HS-5 (cell line): ENCODE measurements around the gene CA5A.

Experiments used
- DNase-seq: peaks from one replicate; pipeline ENCODE4 v3.0.0-alpha.2; 2012; ENCODE audit warnings: low read depth

The CA5A gene

DNA sequence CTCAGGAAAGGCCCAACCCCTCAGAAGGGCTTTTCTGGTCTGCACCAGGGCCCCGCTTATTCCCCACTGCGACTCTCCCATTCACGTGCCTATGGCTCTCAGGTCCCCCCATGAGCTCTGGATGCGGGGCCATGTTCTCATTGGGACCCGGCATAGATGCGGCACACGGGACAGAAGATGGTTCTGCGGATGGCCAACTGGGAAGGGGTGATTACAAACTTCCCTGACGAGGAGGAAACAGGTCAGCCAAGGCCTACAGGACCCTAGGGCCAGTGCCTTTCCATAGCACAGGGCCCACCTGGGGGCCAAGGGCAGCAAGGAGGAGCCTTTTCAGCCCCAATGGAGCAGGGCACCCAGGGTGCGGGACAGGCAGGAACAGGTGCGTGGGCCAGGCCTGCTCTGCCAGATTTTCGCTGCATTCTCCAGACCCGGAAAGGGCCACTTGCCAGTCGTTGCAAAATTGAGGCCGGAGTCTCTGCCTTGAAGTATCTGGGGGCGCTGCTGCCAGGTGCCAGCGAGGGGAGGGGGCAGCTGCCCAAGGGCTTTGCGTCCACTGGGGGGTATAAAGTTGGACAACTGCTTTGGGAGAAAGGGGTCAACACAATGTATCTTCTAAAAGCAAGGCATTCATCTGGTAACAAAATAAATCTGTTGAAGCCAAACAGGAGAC lies 87.5 kb downstream of the CA5A start:
- no peak for DNase-seq

DNA sequence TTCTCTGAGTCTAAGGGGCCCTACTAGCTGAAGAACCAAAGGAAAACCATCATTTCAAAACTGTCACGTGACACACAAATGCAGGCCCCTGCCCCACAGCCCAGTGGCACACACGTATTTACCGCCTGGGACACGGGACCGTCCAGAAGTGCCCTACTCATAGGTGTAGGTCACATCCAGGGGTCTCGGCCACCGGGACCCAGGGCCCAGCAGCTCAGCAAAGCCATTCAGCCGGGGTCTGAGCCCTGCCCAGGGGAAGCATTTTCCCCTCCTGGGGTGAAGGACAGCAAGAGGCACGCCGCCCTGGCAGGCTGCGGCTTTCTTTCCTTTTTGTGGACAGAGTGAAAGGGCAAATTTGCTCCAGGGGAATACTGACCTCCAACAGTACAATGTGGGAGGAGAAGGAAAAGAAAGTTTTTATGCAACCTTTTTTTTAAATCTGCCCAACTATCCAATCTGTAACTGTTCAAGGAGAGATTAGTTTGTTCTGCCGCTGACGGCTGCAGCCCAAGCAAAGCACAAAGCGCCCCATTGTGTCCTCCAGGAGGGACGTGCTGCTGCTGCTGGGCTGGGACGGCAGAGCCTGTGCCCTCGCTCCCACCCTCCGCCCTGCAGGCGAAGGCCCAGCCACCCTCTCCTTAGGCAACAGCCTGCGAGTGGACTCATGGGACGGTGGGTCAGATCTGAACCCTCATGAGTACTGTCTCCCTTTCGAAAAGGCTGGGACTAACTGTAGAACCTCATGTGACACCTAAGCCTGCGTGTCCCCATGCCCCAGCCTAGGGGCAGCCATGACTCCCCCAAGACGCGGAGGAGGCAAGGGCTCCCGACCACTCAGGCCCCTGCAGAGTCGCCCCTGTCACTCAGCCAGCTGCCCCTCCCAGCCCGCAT lies 88.3 kb downstream of the CA5A start:
- DNase-seq: no peak

DNA sequence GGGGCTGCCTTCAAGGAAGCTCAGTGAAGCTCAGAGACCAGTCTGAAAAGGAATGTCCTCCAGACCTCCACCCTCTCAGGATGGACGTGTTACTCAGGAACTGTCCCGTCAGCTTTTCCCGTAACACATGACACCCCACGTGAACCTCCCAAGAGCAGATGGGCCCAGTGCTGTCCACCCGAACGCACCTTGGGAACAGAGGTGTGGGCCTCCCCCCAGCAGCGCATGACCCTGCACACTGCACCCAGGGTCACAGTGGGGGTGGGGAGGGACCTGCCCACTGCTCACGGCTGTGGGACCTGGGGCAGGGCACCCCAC lies 88.9 kb downstream of the CA5A start:
- DNase-seq: no peak

DNA sequence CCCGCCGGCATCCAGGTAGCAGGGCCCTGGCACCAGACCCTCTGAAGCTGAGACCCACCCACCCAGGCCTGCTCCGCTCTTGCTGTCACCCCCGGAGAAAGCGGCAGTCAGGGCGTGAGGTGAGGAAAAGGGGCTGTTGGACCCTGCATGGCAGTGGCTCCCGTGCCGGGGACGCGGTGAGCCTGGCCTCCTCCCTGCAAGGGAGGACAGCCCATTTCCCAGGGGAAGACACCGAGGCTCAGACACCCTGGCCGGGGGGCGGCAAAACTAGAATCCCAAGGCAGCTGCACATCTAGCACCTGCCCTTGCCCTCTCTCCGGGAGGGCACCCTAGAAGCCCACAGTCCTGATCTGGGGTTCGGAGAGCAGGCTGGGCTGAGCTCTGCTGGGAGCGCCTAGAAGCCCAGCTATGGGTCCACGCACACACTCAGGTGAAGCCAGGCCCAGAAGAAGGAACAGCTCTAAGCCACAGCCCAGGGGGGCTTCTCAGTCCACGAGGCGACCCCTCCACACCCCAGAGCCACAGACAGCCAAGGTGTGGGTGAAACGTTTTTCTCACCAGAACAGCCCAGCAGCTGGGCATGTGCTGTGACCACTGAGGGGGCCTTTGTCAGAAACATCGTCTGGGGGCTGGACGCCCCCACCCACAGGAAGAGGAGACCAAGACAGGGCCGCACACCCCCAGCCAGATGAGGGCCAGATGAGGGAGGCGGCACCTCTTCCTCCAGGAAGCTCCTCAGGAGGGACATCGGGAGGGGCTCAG lies 89.4 kb downstream of the CA5A start:
- no peak for DNase-seq

DNA sequence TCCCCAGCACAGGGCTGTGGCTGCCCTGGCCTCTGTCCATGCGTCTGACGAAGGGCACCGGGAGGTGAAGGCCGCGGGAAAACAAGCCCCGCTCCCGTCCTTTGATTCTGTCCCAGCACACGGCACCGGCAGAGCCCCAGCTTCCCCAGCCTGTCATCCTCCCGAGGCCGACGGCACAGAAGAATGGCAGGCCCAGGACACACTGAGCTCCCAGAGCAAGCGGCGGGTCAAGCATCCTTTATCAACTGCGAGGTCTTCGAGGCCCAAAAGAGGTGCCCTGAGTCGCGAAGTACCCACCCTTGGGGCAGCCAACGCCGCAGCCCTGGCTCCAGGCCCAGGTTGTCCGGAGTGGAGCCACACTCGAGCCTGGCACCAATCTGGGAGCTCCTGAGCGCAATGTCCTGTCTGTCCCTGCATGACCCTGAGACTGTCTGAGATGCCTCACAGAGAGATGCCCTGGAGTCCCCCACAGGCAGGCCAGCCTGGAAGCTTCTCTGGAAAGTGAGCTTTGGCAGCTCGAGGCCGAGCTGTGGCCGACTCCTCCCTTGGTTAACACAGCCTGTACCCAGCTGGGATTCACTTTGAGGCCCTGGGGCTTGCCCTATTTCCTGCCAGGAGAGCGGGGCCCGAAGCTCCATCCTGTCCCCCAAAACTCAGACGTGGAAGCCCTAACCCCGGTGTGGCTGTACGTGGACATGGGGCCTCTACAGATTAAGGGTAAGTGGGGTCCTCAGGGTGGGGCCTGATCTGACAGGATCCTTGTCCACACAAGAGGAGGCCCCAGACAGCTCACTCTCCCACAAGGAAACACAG lies 90.3 kb downstream of the CA5A start:
- no peak for DNase-seq

DNA sequence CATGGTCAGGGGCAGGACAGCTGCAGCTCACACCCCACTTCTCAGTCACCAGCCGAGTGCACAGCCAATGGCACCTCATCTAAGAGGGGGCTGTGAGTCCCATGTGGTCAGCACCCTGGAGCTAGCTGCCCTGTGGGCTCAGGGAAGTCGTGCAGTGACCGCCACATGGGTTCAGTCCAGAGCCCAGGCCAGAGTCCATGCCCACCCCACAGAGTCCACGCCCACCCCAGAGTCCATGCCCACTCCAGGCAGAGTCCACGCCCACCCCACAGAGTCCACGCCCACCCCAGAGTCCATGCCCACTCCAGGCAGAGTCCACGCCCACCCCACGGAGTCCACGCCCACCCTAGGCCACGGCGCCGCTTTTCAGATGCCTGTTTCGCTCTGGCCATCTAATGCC lies 91.1 kb downstream of the CA5A start:
- no peak for DNase-seq

DNA sequence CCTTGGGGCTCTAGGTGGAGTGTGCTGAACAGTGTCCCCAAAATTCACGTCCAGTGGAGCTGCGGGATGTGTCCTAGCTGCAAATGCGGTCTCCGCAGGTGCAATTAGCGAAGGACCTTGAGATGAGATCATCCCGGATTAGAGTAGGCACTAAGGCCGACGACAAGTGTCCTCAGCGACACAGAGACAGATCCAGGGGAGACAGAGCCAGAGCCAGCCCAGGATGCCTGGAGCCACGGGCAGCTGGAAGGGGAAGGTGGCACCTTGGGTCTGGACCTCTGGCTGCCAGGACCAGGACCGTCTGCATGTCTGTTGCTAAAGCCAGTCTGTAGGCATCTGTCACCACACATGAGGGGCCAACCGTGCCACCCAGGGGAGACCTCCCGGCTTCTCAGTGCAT lies 91.5 kb downstream of the CA5A start:
- DNase-seq: no peak

DNA sequence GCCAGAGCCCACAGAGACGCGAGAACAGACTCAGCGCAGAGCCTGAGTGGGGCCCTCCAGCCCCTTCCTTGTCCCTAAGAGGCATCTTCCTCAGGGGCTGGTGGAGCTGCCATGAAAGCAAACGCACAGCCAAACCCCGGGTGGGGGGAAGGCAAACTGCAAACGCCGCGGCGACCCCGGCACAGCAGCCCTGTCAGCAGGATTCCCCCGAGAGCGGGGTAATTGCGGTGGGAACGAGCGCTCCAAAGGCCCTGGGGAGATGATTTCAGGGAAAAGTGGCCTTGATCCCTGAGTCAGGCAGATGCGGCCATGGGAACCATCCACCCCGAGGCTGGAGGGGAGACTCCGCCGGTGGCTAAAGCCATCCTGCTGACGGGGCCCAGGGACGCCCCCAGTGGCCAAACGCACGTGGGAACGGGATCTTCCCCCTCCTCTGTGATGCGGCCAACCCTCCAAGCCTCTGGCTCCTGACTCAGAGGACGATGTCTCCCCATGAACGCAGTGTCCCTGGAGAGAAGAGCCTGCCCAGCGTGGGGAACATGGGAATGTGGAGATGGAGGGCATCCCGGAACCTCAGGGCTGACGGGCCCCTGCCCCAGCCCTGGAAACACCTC lies 92.1 kb downstream of the CA5A start:
- DNase-seq: no peak

DNA sequence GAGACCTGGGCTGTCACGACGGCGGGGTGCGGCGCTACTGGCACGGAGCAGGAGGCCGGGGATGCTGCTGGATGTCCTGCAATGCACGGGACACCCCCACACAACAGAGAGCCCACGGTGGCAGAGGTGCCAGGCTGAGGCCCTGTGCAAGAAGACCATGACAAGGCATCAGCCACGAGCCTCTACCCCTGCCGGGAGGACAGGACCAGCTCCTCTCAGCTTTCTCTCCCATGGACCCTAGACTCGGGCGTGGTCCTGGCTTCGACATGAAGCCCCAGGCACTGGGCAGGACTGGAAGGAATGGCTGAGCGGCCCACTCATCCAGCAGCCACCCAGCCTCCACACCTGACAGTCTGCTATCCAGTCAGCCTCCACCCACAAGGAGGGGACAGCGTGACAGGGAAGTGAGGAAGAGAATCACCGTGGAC lies 92.6 kb downstream of the CA5A start:
- no peak for DNase-seq

DNA sequence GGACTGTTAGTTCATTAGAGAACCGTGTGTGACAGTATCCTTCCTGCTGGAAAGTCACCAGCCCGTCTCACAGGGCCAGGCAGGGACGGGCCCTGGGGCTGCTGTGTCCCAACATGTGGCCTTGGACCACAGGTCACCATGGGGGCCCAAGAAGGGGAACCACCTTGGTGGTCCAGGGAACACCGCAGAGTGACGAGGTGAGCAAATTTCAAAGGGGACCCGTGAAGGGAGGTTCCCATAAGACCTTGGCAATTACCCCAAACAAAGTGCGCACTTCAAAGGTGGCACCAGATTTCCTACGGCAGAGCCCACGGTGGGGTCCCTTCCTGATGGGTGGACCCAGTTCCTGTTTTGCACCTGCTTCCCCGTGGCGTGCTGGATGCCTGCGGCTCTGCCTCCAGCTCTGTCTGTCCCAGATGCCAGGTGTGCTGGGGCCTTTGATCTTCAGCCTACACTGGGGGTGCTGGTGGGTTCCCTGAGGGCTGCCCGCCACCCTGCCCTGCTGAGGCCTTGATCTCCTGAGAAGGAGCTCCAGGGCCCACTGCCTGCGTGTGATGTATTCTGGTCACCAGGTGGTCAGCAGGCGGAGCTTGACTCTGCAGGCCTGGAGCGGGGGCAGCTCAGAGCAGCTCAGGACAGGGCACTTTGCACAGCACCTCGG lies 94.0 kb downstream of the CA5A start:
- DNase-seq: no peak

DNA sequence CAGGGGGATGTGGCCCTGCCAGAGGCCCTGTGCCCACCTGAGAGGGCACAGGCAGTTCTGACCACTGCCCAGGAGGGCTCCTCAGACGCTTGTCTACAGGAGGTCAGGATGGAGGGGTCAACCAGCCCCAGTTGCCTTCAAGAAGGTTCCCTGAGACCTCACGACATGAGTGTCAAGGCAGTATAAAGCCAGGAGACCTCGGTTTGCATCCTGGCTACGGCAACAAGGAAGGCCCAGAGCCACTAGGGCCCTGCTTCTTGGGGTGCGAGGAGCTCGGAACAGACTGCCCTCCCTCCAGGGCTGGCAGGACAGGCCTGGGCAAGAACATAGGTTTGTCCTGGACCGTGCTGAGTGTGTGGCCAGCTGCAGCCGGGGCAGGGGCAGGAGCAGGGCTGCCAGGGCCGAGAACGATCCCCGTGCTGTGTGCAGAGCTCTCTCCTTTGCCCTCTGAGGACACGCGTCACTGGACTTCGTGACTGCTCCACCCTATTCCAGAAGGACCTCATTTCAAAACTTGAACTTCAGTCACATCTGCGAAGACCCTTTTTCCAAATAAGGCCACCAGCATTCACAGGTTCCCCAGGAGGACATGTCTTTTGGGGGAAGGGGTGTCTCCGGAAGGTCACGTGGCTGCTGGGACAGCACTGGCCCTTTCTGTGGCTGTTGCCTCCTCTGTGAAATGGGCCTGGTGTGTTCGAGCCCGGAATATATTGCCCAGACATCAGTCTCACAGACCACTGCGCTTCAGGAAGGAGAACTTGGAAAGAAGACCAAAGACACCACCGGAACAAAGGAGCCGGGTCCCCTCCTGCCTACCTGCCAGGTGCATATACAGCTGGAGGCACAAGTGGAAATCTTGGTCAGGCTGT lies 94.8 kb downstream of the CA5A start:
- DNase-seq: no peak

DNA sequence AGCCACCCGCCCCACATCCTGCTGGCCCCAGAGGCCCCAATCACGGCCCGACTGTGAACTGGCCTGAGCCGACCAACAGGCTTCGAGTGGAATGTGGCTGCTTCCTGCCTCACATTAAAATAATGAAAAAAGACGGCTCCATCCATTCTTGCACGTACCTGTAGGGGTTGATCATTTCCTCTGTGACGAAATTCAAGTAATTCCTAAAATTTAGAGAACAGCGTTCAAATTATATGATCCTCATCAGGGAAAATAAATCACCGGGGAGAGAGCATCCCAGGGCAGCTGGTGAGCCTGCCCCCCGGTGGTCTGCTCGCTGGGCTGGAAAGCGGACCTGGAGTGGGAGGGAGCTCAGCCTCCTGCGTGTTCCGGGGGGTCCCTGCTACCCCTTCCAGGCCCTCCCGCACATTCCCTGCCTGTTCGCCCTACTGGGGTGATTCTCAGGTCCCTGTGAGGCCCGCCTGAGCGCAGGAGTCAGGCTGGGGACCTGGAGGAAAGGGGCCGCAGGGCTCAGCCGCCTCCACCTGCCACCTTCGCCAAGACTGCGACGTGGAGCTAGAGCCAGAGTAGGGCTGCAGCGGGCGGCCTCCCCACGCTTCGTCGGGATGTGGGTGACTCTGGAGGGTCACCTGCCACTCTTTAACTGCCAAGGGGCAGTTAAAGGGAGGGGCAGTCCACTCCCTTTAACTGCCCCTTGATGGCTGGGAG lies 95.9 kb downstream of the CA5A start:
- no peak for DNase-seq

DNA sequence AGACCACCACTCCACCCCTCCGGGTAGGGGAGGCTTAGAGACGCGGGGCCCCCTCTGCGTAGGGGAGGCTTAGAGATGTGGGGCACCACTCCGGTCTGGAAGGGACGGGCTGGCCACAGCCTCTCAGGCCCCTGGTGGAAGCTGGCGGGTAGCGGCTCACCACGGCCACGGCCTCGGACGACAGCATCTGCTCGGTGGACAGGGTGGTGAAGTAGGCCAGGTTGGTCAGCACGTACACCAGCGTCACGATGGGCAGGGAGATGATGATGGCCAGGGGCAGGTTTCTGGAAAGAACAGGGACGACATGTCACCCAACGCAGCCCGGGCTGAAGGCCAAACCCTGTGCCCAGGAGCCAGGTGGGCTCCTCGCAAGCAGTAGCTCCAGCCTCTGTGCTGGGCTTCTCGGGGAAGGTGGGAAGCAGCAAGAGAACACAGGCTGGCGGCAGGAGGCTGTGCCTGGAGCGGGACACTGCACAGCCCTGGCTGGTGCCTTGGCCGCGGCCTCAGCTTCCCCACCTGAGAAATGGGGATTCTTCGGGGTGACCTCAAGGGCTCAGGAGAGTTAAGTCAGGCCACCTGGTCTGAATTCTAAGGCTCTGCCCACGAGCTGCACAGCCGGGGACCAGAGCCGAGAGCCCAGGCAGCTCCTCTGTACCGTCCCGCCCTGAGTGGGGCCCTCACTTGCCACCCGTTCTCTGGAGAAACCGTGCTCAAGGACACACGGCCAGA lies 96.6 kb downstream of the CA5A start:
- DNase-seq: no peak

DNA sequence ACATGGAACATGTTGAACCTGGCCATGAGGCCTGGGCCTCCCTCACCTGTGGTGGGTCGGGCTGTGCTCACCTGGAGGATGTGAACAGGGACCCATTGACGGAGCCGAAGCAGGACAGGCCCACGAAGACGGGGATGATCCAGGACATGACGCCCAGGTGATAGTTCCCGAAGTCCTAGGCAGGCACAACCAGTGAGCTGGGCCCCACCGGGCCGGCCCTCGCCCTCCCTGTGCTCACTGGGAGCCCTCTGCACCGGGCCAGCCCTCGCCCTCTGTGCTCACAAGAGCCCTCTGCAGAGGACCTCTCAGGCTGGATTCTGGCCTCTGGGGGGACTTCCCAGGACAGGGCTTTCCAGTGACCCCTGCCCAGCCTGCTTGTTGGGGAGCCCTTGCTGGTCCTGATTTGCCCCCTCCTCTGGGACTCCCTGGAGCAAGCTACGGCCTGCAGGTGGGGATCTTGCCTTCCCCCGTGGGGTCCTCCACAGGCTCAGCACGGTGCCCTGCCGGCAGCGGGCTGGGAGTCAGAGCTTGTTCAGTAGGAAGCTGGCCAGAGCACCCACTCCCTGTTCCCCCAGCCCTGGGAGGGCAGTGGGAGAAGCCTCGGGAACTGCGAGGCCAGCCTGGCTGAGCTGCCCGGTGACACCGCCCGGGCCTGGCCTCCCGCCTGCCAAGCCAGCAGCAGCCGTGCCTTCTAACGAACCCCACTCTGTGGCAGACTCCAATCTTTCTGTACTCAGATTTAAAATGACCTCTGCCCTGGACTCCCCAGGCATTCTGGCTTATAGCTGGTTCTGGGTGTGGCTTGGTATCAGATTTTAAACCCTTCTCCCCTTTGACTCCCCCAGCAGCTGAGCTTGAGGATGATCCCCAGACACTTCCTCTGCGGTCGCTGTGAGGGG lies 97.4 kb downstream of the CA5A start:
- DNase-seq: no peak
